Transverse colon (tissue), 4 donors: ENCODE results near the gene WBP2NL. TPM values are rescaled to one million over a fixed set of nuclear protein-coding genes. Genes with fewer than 3 reads are reported as not detected.

Experiments
- DNase-seq: peaks from one replicate; pipeline ENCODE4 v3.0.0-alpha.2; 2019
- H3K27ac ChIP-seq, 4 donors: fragments of 200-600 bp; sonication (generic); 2 replicates each; pipeline ENCODE4 v1.5.1; 2016 to 2018; ENCODE audit warnings: inconsistent platforms in 4 of 4
- H3K27me3 ChIP-seq: fragments of 200-600 bp; sonication (generic); 2 replicates; pipeline ENCODE4 v1.5.1; 2017; ENCODE audit warnings: inconsistent platforms
- H3K36me3 ChIP-seq, 4 donors: fragments of 200-600 bp; sonication (generic); 2 replicates each; pipeline ENCODE4 v1.5.1; 2017 to 2019; ENCODE audit warnings: inconsistent platforms in 4 of 4
- H3K4me1 ChIP-seq, 4 donors: fragments of 200-600 bp; sonication (generic); 2 replicates each; pipeline ENCODE4 v1.5.1; 2017 to 2020; ENCODE audit warnings: inconsistent platforms in 4 of 4
- H3K4me3 ChIP-seq, 4 donors: fragments of 200-600 bp; sonication (generic); 1 replicate in 1 of 4; 2 replicates in 3 of 4; pipeline versions ENCODE4 v1.5.1 to v1.6.1; 2017 to 2019; ENCODE audit warnings: inconsistent platforms in 4 of 4
- H3K9me3 ChIP-seq, 2 donors: fragments of 200-600 bp; sonication (generic); 2 replicates each; pipeline ENCODE4 v1.5.1; 2017 to 2019; ENCODE audit warnings: inconsistent platforms in 2 of 2
- CTCF ChIP-seq, 5 experiments: fragments of 200-600 bp in 3 of 5; fragments of 450-650 bp in 2 of 5; sonication (generic) in 3 of 5; IDR thresholded peaks; 1 replicate in 2 of 5; 2 replicates in 3 of 5; pipeline ENCODE4 v1.5.1; 2016 to 2017; ENCODE audit warnings: antibody characterized with exemption in 5 of 5, inconsistent platforms in 3 of 5, mild to moderate bottlenecking in 2 of 5, moderate library complexity in 1 of 5
- EP300 ChIP-seq: sonication (generic); formaldehyde crosslinking; IDR thresholded peaks from one replicate; pipeline ENCODE4 v1.6.1; 2017; ENCODE audit warnings: antibody characterized with exemption, low read depth
- POLR2A ChIP-seq: fragments of 450-650 bp; IDR thresholded peaks from one replicate; pipeline ENCODE4 v1.6.1; 2016; ENCODE audit warnings: antibody characterized with exemption, mild to moderate bottlenecking, moderate library complexity
- POLR2AphosphoS5 ChIP-seq, 3 donors: sonication (generic); formaldehyde crosslinking; IDR thresholded peaks; one replicate each; pipeline ENCODE4 v1.6.1; 2016; ENCODE audit warnings: antibody characterized with exemption in 3 of 3
- WGBS, 2 donors: methylation state at CpG; one replicate each; pipeline ENCODE4 v1.1.5; 2018; ENCODE audit warnings: low coverage in 1 of 2; 5-methylcytosine and 5-hydroxymethylcytosine counted together
- in situ Hi-C, 4 donors: fragments of 200-750 bp; cut with MboI; loops; one replicate each; pipeline versions ENCODE4 v1.15.0 to v1.15.1; 2017; ENCODE audit warnings: low sequenced_read_pairs in 3 of 4, low pct_ligation_motif_present in 1 of 4, low pct_unique_long_range_greater_than_20kb in 1 of 4
- intact Hi-C: fragments of 100-400 bp; cut with DNase I; formaldehyde crosslinking; loops from one replicate; pipeline ENCODE4 v1.15.1; 2023; ENCODE audit warnings: low total_unique reads
- total RNA-seq, 4 donors: library from RNA; depleted of rRNA; stranded (reverse); fragments of >200 nt; gene quantifications; one replicate each; pipeline ENCODE4 v1.1.0, GENCODE V29; 2016

WBP2NL gene
- total RNA-seq, 4 donors from 2014 or later, result 0.96 to 12.0 (median 3.5) TPM; not detected in 1

- H3K9me3 ChIP-seq, result no peaks in the 10 kb centered on the region
- no peak overlapping the region for H3K27ac ChIP-seq
- TF ChIP-seq POLR2AphosphoS5 (IDR thresholded peaks at IDR 0.05), result no peak
- no peak for TF ChIP-seq POLR2A
- TF ChIP-seq EP300, result no peak
- TF ChIP-seq CTCF (IDR thresholded peaks at IDR 0.05), result no peak
- intact Hi-C loops (no loop called here), in situ Hi-C loops (no loop called here)
- H3K27me3 ChIP-seq, result no peaks in the 10 kb centered on the region
- no peaks in the 10 kb centered on the region for H3K4me1 ChIP-seq
- WGBS, 2 donors, result 75 to 100% methylated on average over 1 to 2 of the region's 2 CpGs
- H3K4me3 ChIP-seq, result no peak overlapping the region
- DNase-seq, result no peak
- no peaks in the 10 kb centered on the region for H3K36me3 ChIP-seq
Measured at GRCh38 chr22:42050641-42051180, 52.1 kb downstream of the WBP2NL start.

GRCh38 chr22:42052765-42053164 lies 54.2 kb downstream of the WBP2NL start:
- DNase-seq, result no peak
- H3K27me3 ChIP-seq, result no peaks in the 10 kb centered on the region
- H3K9me3 ChIP-seq, result peaks cover 11 to 15% of the 10 kb centered on the region in 2 donors
- H3K27ac ChIP-seq, result no peak overlapping the region
- no peaks in the 10 kb centered on the region for H3K4me1 ChIP-seq
- intact Hi-C loops, result no loop called here
- 69 to 88% methylated on average over 2 to 3 of the region's 3 CpGs for WGBS, 2 donors
- H3K4me3 ChIP-seq, result no peak overlapping the region
- no peak for TF ChIP-seq CTCF (IDR thresholded peaks at IDR 0.05)
- no peak for TF ChIP-seq EP300
- TF ChIP-seq POLR2A, result no peak
- no peak for TF ChIP-seq POLR2AphosphoS5 (IDR thresholded peaks at IDR 0.05)
- in situ Hi-C loops, result no loop called here
- peaks cover 0 to 5% (median 0%) of the 10 kb centered on the region in 4 donors for H3K36me3 ChIP-seq

- H3K27ac ChIP-seq, result no peak overlapping the region
- 92 to 100% methylated on average over 1 of the region's 1 CpG for WGBS, 2 donors
- peaks cover 0 to 25% (median 11%) of the 10 kb centered on the region in 4 donors for H3K36me3 ChIP-seq
- H3K4me3 ChIP-seq, result no peak overlapping the region
- no peak for DNase-seq
- in situ Hi-C loops, result no loop called here
- H3K9me3 ChIP-seq, result peaks cover 11 to 15% of the 10 kb centered on the region in 2 donors
- intact Hi-C loops, result no loop called here
- H3K27me3 ChIP-seq, result no peaks in the 10 kb centered on the region
- TF ChIP-seq POLR2A, result no peak
- TF ChIP-seq CTCF (IDR thresholded peaks at IDR 0.05), result no peak
- TF ChIP-seq POLR2AphosphoS5 (IDR thresholded peaks at IDR 0.05), result no peak
- no peak for TF ChIP-seq EP300
- H3K4me1 ChIP-seq, result no peaks in the 10 kb centered on the region
Measured at GRCh38 chr22:42056757-42057511, 58.3 kb downstream of the WBP2NL start.

- H3K4me1 ChIP-seq, result peaks cover 0 to 7% (median 0%) of the 10 kb centered on the region in 4 donors
- DNase-seq, result no peak
- intact Hi-C loops (no loop called here), in situ Hi-C loops (no loop called here)
- 94% methylated on average over 5 of the region's 5 CpGs; no CpG with 5 or more reads in 1 of the 2 donors for WGBS, 2 donors
- no peak overlapping the region for H3K4me3 ChIP-seq
- H3K36me3 ChIP-seq, result peaks cover 0 to 31% (median 15%) of the 10 kb centered on the region in 4 donors
- no peak overlapping the region for H3K27ac ChIP-seq
- no peaks in the 10 kb centered on the region for H3K27me3 ChIP-seq
- TF ChIP-seq EP300 (no peak), POLR2AphosphoS5 (IDR thresholded peaks at IDR 0.05) (no peak)
- H3K9me3 ChIP-seq, result peaks cover 11 to 15% of the 10 kb centered on the region in 2 donors
Measured at GRCh38 chr22:42060489-42060888, 61.9 kb downstream of the WBP2NL start.
